HG02981 (cell line): Measurements from ENCODE around the gene RFX2.
"Not testable (repeated sequence)": the region's sequence is repeated elsewhere in the genome, so short reads cannot be mapped to it uniquely, and the experiment has no call there.

Source experiments
- ATAC-seq: cut with Tn5 transposase; IDR thresholded peaks from one replicate; pipeline ENCODE4 v1.9.1; 2021; ENCODE audit warnings: mild to moderate bottlenecking, moderate library complexity; ENCODE audit not compliant: unreplicated experiment

The RFX2 gene

DNA sequence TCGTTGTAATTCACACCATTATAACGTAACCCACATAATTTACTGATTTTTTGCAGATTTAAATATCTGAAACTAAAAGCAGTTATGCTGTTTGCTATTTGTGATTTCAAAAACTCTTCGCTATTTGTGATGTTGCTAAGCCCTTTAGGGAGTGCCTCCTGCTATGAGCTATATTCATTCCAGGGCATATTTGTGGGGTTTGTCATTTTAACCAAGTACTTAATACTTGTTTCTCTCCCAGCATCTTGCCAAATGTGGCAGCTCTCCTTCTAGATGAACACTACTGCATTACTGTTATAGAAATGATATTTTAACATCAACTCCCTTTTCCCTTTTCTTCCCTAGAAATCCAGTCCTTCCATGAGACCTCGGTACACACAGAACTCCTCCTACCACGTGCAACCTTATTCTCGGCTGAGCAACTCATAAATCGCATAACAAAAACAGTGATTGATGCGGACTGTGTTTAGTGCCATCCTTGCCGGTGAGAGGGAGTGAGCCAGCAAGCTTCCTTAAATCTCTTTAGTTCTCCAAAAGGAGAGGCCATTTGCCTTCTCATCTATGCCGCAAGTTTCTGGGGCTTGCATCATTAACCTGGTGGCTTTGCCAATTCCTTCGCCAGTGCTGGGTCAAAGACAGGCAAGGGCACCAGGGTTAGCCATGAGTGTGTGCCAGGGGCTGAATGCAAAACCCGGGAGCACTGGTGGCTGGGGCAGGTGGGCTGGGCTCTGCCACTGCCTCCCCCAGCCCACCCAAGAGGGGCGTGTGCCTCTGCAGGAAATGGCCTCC, 33.4 kb downstream of the RFX2 start:
- no peak for ATAC-seq

DNA sequence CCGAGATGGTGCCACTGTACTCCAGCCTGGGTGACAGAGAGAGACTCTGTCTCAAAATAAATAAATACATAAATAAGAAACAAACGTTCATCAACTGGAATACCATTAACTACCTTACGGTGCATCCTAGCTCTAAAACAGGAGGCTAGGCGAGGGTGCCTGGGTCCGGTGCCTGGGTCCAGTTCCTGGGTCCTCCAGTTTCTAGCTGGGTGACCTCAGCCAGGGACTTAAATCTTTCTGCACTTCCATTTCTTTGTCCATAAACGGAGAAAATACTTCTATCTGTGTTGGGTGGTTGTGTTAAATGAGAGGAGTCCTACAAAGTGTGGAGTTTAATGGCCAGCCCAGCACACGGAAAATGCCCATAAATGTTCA, 34.0 kb downstream of the RFX2 start:
- ATAC-seq = no peak

DNA sequence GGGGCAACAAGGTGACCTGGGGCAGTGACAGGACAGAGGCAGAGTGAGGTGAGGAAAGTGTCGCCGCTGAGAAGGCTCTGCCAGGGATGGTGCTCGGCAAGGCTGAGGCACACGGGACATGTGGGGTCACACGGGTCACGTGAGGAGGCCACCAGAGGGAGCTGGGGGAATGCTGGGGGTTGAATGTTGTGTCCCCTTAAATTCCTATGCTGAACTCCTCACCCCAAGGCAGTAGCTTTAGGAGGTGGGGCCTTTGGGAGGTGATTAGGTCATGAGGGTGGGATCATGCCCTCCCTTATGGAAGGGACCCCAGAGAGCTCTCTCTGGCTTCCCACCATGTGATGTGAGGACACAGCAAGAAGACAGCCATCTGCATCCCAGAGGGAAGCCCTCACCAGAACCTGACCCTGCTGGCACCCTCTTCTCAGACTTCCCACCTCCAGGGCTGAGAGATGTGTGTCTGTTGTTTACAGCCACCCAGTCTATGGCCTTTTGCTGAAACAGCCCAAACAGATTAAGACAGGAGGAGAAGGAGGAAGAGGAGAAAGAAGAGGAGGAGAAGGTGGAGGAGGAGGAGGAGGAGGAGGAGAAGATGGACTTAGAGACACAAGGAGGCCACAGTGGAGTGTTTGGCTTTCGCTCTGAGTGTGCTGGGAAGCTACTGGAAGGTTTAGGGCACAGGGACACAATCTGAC, 35.4 kb downstream of the RFX2 start:
- ATAC-seq = no peak

DNA sequence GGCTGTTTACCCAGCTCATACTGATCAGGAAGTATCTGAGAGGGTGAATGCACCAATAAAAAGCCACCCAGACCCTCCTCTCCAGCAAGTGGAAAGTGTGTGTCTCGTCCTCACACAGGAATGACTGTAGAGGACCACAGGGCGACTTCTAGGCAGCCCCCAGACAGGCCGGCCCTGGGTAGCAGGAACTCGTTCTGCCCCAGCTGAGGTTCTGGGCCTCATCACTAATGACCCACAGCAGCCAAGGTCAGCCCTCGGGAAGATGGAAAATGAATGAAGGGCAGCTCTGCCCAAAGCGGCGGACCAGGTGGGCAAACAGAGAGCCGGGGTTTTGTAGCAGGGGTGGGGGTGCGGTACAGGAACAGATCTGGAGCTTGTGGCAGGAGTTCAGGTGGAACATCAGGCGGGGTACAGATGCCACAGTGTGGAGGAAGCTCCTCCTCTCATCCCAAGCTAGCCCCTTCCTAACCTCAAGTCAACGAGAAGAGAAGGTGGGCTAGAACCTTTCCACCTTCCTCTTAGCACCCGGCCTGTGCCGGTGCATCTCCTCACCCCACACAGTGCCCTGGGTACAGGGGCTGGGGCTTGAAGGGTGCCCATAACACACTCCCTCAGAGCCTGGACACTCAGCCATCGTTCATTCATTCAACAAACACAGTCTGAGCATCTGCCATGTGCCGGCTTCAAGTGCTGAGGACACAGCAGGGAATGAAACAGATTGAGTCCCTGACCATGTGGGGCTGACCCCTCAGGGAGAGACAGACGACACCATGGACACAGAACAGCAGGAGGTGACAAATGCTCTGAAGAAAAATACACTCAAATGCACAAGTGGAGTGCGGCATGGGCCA, 36.2 kb downstream of the RFX2 start:
- no peak for ATAC-seq

DNA sequence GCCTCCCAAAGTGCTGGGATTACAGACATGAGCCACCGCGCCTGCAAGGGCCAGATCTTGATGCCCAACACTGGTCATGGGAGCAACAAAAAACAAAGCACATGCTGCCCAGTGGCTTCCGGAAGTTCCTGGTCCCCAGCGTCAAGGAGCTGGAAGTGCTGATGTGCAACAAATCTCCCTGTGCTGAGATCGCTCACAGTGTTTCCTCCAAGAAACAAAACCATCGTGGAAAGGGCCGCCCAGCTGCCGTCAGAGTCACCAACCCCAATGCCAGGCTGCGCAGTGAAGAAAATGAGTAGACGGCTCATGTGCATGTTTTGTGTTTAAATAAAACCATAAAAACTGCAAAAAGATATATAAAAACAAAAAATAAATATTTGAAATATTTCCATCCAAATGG, 37.1 kb downstream of the RFX2 start:
- ATAC-seq = not testable (repeated sequence)

DNA sequence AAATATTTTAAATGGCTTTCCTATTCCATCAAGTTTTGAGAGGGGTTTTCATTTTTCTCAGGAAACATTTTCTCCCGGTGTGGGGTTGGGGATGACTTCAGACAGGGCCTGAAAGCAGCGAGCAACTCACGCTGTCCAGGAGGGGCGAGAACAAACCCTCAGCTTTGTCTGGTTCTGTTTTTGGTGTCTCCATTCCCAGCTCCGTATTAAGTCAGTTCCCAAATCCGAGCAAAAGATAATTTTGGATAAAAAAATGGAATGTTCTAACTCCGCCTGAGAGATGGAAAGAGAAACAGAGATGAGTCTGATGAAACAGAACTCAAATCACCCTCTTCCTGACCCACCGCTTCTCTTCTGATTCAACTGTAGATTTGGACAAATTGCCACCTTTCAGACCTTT, 38.4 kb downstream of the RFX2 start:
- no peak for ATAC-seq

DNA sequence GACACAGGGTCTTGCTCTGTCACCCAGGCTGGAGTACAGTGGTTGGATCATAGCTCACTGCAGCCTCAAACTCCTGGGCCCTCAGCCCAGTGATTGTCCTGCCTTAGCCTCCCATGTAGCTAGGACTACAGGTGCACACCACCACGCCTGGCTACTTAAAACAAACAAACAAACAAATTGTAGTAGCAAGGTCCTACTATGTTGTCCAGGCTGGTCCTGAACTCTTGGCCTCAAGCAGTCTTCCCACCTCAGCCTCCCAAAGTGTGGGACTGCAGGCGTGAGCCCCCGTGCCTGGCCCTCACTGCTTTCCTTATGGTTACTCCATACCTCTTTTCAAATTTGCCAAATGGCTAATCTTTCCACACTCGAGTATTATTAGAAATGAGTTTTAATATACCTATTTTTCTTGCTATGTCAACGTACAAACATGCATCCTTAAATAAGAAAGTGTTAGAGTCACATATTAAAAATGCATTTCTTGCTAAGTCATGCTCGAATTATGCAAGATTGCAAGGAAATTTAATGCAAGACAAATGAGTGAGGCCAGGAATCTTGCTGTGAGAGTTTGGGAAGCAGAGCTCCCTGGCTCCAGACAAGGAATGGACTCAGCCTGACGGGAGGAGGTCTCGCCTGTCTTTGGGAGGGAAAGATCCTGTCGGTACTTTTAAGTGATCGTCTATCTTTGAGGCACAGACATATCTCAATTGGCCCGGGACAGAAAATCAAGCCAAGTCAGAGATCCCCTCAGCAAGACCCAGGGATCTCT, 39.4 kb downstream of the RFX2 start:
- no peak for ATAC-seq

DNA sequence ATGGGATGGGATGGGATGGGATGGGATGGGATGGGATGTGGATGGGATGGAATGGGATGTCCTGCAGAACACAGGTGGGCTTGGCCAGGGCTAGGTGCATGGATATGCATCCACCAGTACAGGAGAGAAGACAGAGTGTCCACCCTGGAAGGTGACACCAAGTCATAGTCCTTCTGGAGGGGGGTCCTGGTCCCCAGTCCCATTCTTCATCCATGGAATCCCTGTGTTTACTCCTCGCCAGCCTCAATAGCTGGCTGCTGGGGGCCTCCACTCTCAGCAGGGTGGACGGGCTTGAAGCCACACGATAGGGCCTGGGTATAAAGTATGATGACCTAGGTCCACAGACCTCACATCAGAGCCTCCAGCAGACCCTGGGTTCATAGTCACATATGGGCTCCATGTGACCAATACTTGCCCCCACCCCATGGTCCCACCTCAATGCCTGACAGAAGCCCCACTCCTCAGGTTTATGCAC, 40.1 kb downstream of the RFX2 start:
- no peak for ATAC-seq

DNA sequence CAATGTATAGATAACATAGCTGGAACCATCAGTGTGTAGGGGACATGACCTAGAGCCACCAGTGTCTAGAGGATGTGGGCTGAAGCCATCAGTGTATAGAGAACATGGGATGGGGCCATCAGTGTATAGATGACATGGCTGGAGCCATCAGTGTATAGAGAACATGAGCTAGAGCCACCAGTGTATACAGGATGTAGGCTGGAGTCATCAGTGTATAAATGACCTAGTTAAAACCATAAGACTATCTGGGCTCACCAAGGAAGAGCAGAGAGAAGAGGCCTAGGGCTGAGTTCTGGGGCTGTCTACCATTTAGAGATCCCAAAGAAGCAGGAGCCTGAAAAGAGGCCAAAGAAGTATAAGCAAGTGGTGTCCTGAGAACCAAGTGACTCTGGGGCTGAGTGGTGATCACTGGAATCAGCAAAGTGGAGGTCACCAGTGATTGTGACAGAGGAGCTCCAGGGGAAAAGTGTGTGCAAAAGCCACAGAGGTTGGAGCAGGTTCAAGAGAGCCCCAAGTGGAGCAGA, 41.0 kb downstream of the RFX2 start:
- no peak for ATAC-seq

DNA sequence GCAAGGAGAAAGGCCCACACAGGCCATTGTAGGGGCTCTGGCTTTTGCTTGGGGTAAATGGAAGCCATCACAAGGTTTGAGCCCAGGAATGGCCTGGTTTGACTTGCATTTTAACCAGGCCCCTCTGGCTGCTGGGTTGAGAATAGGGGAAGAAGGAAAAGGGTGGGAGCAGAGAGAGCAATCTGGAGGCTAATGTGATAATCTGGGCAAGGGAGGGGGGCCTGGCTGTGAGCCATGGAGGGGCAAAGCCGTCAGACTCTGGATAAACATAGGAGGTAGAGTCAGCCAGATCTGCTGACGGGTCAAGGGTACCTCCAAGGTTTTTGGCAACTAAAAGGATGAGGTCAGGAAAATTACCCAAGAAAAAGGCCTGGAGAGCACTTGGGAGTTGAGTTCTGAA, 41.6 kb downstream of the RFX2 start:
- no peak for ATAC-seq

DNA sequence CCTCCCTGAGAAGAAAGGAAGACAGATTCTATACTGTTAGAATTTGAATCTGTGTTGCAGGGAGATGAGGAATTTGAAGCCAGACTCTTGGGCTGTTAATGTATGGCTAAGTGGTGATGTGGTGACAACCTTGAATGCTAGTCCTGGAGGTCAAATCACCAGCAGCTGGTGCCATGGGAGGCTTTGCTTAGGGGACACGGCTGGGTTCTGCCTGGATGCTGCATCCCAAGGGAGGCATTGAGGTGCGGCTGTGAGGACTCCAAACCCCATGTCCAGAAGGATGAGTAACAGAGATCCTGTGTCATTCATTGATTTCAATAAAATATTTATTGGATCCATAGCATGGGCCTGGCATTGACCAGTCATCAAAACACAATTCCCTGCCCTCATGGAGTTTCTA, 42.3 kb downstream of the RFX2 start:
- ATAC-seq = no peak

DNA sequence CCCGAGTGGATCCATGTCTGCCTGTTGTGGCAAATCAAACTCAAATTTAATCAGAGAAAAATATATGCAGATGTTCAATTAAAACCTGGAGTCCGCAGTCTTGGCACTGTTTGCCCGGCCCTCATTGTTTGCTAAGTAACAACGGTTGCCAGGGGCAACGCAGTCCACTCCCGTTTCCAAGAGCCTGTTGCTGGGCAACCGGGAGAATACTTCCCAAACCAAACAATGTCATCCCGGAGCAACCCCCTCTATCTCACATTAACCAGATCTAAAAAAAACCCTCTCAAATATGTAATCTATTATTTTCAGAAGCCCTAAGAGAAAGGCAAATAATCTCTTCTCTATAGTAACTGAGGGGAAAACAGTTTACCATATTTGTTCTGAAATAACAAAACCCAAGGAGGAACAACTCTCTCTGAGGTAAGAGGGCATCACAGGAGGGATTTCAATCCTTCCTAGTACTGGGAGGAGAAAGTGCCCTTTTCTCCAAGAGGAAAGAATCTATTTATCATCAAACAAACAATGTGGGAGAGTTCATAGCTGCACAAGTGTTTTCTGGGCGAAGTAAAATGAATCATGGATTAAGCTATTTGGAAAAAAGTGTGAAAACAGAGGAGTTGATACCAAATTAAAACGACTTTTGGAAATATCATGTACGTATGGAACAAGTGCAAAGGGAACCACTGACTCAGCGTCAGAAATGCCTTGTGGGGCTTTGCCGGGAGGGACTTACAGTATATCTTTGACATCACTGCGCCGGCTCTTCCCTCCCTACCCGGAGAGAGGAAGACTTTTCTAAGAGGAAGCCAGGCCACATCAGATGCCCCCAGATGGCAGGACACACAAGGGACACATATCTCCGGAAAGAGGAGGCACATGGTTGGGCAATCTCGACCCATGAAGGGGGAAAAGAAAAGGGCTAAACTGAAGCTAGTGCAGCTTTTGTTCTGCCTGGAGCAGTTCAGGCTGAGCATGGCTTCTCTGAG, 43.3 kb downstream of the RFX2 start:
- no peak for ATAC-seq

DNA sequence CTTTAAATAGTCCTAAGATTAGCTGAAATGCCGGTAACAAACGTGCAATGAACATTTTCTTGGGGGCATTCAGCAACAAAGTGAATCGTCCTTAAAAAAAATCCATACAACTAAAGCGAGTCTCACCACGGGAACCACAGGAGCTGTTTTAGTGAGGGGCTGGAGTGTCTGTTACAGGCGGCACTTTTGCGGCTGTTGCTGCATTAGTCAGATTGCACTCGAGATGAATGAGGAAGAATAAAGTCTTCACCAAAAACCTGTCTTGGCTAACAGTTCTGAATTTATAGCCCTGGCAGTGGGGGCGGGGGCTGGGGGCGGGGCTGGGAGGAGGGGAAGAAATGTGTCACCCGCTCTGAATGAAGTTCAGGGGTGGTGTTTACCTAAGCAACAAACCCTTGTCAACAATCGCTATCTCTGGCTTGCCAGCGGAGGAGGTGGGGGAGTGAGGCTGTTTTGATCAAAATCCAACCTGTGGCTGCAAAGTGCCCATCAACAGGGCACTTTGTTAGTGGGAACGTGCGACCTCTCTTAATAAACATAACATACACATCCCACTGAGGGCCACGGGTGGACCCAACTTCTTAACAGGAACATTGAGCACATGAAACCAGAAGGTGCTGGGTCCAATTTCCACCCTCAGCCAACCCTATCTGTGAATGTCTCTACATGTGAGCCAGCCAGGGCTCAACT, 44.5 kb downstream of the RFX2 start:
- no peak for ATAC-seq

DNA sequence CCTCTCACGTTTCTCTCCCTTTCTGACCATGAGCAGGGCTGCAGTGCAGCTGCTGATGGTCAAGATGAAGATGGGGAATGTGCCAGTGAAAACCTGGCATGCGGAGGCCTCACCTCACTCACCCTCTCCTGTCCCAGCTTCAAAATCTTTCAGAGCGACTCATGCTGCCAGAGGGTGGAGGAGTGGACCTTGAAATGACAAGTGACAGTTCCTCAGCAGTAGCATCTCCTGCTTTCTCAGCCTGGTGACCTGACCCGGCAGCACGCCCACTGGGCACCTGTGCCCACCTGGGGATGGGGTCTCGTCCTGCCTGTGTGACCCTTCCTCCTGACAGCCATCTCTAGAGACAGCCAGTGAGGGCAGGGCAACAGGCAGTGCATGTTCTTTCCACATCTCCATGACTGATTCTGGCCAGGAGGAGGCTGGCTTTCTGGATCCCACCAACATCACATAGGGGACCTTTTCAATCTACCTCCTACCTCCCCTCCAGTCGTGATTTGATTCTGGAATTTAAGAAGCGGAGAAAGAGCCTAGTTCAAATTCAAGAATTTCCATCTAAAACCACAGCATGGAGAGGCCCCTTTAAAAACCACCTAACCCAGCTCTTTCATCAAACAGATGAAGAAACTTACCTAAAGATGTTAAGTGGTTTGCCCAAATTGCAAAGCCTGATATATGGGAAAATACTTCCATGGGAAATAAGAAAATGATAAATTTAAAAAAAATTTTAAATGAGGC, 45.8 kb downstream of the RFX2 start:
- no peak for ATAC-seq

DNA sequence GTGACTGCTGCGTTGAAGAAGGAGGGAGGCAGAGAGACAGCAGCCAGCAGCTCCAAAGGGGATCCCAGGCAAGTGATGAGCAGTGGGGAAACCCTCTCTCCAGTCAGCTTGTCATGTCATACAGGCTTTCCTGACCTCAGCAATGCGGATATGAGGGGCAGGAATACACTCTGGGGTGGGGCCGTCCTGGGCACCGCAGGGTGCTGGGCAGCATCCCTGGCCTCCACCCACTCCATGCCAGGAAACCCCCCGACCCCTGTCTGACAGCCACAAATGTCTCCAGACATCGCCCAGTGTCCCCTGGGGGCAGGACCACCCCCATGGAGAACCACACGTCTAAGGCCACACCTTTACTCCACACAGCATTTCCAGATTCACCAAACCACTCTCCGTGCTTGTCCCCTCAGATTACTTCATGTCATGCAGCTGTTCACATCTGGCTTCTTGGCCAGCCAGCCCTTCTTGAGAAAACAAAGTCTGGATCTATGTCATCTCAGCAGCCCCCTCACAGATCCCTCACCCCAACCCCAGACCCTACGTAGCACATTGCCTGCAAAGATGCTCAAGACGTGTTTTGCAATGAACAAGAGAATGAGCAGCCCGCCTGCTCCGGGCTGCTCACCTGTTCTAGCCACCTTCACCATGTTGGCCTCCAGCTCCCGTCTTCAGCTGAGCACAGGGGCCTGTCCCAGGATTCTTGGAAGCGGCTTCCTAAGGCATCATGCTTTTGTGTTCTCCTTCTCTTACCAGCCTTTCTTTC, 46.5 kb downstream of the RFX2 start:
- no peak for ATAC-seq

DNA sequence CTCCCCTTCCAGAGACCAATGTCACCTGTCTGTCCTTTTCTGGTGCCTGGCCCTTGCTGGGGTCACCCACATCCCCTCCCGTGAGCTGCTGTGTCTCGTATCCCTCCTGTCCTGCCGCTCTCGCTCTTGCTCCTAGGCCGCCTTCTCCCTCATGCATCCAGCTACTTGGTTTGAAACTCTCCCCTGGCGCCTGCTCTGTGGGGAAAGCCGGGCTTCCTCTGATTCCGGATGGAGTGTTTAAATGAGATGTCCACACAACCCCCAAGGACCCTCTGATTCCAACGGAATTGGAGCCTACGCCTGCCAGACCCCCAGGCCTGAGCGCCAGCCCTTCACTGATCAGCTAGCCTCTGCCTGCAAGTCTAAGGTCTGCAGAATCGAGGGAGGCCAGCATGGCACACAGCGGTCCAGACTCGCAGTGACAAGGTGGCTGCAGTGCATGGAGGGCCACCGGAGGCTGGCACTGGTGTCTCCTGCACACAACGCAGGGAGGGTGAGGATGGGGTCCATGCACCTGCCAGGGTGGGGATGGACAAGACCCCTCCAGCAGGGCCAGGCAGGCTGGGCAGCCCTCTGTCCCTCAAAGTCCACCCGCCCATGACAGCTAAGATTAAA, 47.2 kb downstream of the RFX2 start:
- no peak for ATAC-seq

DNA sequence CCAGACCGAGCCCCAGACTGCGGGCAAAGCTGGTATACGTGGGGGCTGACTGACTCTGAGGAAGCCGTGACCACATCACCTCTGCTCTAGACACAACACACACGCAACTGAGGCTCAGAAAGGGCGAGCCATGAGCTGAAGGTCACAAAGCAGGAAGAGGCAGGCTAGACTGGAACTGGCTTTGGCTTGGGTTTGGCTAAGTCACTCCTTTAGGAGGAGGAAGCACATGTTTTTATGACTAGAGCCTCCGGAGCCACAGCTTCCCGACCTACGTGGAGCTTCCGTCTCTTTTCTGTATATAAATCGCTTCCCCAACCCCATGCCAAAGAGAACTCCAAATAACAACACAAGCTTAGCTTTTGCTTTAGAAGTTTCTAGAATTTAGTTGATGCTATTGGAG, 48.0 kb downstream of the RFX2 start:
- no peak for ATAC-seq
